GM23338 (cell line): ENCODE results near the gene GCH1. TPM values are rescaled to one million over a fixed set of nuclear protein-coding genes. Genes with fewer than 3 reads are reported as not detected.

Experiments used
- ATAC-seq: fragments of 200-7000 bp; cut with Tn5 transposase; 3 replicates; pipeline ENCODE4 v1.9.1; 2020
- DNase-seq: peaks from one replicate; pipeline ENCODE4 v3.0.0-alpha.2; 2015; ENCODE audit warnings: low spot score
- H2AFZ ChIP-seq: fragments of 200-600 bp; sonication (generic); 2 replicates; pipeline ENCODE4 v1.8.0; 2016; ENCODE audit warnings: antibody characterized with exemption, mild to moderate bottlenecking, moderate library complexity
- H3F3A ChIP-seq: fragments of 200-600 bp; sonication (generic); replicated peaks from 2 replicates; pipeline ENCODE4 v1.8.0; 2017; ENCODE audit warnings: antibody characterized with exemption, mixed run types, low read depth
- H3K27ac ChIP-seq: fragments of 200-600 bp; sonication (generic); 2 replicates; pipeline ENCODE4 v1.6.1; 2016; ENCODE audit warnings: low read depth
- H3K27me3 ChIP-seq: fragments of 200-600 bp; sonication (generic); 2 replicates; pipeline ENCODE4 v1.8.0; 2016; ENCODE audit warnings: mild to moderate bottlenecking, mixed run types, moderate library complexity; ENCODE audit not compliant: insufficient read depth
- H3K36me3 ChIP-seq: fragments of 200-600 bp; sonication (generic); 2 replicates; pipeline ENCODE4 v1.8.0; 2016; ENCODE audit warnings: mild to moderate bottlenecking; ENCODE audit not compliant: insufficient read depth
- H3K4me1 ChIP-seq: fragments of 200-600 bp; sonication (generic); 2 replicates; pipeline ENCODE4 v1.8.0; 2016; ENCODE audit warnings: mild to moderate bottlenecking, moderate library complexity; ENCODE audit not compliant: insufficient read depth
- H3K4me2 ChIP-seq: fragments of 200-600 bp; sonication (generic); 2 replicates; pipeline ENCODE4 v1.7.1; 2017; ENCODE audit warnings: mixed run types
- H3K4me3 ChIP-seq: fragments of 200-600 bp; sonication (generic); 2 replicates; pipeline ENCODE4 v1.6.1; 2016; ENCODE audit warnings: mixed run types
- H3K79me2 ChIP-seq: fragments of 200-600 bp; sonication (generic); replicated peaks from 2 replicates; pipeline ENCODE4 v1.8.0; 2017; ENCODE audit warnings: mild to moderate bottlenecking; ENCODE audit not compliant: insufficient read depth
- H3K9me2 ChIP-seq: fragments of 200-600 bp; sonication (generic); 2 replicates; pipeline ENCODE4 v1.8.0; 2017; ENCODE audit not compliant: insufficient read depth
- H4K20me1 ChIP-seq: fragments of 200-600 bp; sonication (generic); replicated peaks from 2 replicates; pipeline ENCODE4 v1.8.0; 2017; ENCODE audit warnings: mild to moderate bottlenecking; ENCODE audit not compliant: insufficient read depth
- H3K27ac Mint-ChIP-seq: 2 replicates; pipeline ENCODE4 v1.8.0; 2020; ENCODE audit warnings: inconsistent platforms, mild to moderate bottlenecking, moderate library complexity, mixed read lengths
- H3K27me3 Mint-ChIP-seq: 3 replicates; pipeline ENCODE4 v1.8.0; 2022; ENCODE audit warnings: low read depth, mild to moderate bottlenecking, moderate library complexity, mixed read lengths, inconsistent platforms; ENCODE audit not compliant: insufficient read depth, poor library complexity
- H3K36me3 Mint-ChIP-seq: 3 replicates; pipeline ENCODE4 v1.8.0; 2021; ENCODE audit warnings: low read depth, mild to moderate bottlenecking, inconsistent platforms, moderate library complexity, mixed read lengths
- H3K4me1 Mint-ChIP-seq: 3 replicates; pipeline ENCODE4 v1.8.0; 2020; ENCODE audit warnings: mild to moderate bottlenecking, inconsistent platforms, mixed read lengths
- H3K4me3 Mint-ChIP-seq: 3 replicates; pipeline ENCODE4 v1.8.0; 2021; ENCODE audit warnings: moderate library complexity, mild to moderate bottlenecking, inconsistent platforms, mixed read lengths
- H3K9me3 Mint-ChIP-seq: 3 replicates; pipeline ENCODE4 v1.8.0; 2020; ENCODE audit warnings: moderate library complexity, mild to moderate bottlenecking, inconsistent platforms, mixed read lengths
- EZH2phosphoT487 ChIP-seq: fragments of 200-600 bp; sonication (generic); IDR thresholded peaks from one replicate; pipeline ENCODE4 v1.8.1; 2018; ENCODE audit warnings: antibody characterized with exemption; ENCODE audit not compliant: unreplicated experiment
- JUNB ChIP-seq: IDR thresholded peaks from one replicate; pipeline ENCODE4 v1.6.1; 2016; ENCODE audit warnings: antibody characterized with exemption; ENCODE audit not compliant: unreplicated experiment
- NANOG ChIP-seq: IDR thresholded peaks from 2 replicates; pipeline ENCODE4 v1.6.1; 2016; ENCODE audit warnings: antibody characterized with exemption, borderline replicate concordance
- POLR2AphosphoS5 ChIP-seq: IDR thresholded peaks from 2 replicates; pipeline ENCODE4 v1.6.1; 2016; ENCODE audit warnings: antibody characterized with exemption, low read depth
- STAT1 ChIP-seq: IDR thresholded peaks from one replicate; pipeline ENCODE4 v1.6.1; 2016; ENCODE audit warnings: antibody characterized with exemption; ENCODE audit not compliant: unreplicated experiment
- ZNF114 ChIP-seq: fragments of 250-450 bp; sonication (Bioruptor Pico); IDR thresholded peaks from 2 replicates; pipeline ENCODE4 v1.5.0; 2020; ENCODE audit warnings: mild to moderate bottlenecking, moderate library complexity
- ZNF331 ChIP-seq: fragments of 250-450 bp; sonication (Bioruptor Pico); IDR thresholded peaks from 2 replicates; pipeline ENCODE4 v1.5.0; 2020; ENCODE audit warnings: low read depth, mild to moderate bottlenecking, moderate library complexity
- polyA plus RNA-seq: library from polyadenylated mRNA; unstranded; fragments of >200 nt; fragmentation: Nextera tagmentation; extraction: Ambion mirVana; gene quantifications from 2 replicates; pipeline ENCODE4 v1.2.1, GENCODE V29; 2016
- total RNA-seq: library from RNA; depleted of rRNA; stranded (reverse); fragments of >200 nt; shearing (Covaris generic); gene quantifications from 2 replicates; pipeline ENCODE4 v1.2.3, GENCODE V29; 2014
- TF ChIP-seq, protein P1 (sequence below), 2 experiments: fragments of 200-600 bp in 1 of 2; sonication (generic) in 1 of 2; conservative IDR thresholded peaks; 2 replicates each; pipeline versions ENCODE4 v1.5.1 to v1.6.1; 2016 to 2017; ENCODE audit warnings: antibody characterized with exemption in 2 of 2, low read depth in 2 of 2, mild to moderate bottlenecking in 2 of 2, moderate library complexity in 1 of 2
- TF ChIP-seq, protein P2 (sequence below): fragments of 250-450 bp; sonication (Bioruptor Pico); IDR thresholded peaks from 2 replicates; pipeline ENCODE4 v1.5.0; 2020; ENCODE audit warnings: mild to moderate bottlenecking, moderate library complexity

GCH1 gene
- total and polyA plus RNA-seq, 2 experiments from 2014 or later = 8.7 to 15.0 TPM

DNA sequence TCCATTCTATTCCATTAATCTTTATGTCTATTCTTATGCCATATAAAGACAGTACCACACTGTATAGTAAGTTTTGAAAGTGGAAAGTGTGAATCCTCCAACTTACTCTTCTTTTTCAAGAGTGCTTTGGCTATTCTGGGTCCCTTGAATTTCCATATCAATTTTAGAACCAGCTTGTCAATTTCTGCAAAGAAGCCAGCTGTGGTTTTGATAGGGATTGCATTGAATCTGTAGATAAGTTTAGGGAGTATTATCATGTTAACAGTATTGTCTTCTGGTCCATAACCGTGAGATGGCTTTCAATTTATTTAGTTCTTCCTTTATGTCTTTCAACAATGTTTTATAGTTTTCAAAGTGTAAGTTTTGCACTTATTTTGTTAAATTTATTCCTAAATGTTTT, 34.2 kb upstream of the GCH1 start:
- no peak overlapping the region for H3K27ac Mint-ChIP-seq
- Histone ChIP-seq H3K9me2 (no peaks in the 10 kb centered on the region), H3K27ac (no peak overlapping the region), H3K4me3 (no peak overlapping the region), H3K27me3 (no peaks in the 10 kb centered on the region), H3K4me2 (no peak overlapping the region), H3K4me1 (no peaks in the 10 kb centered on the region), H2AFZ (no peak overlapping the region), H3K36me3 (peaks cover 10% of the 10 kb centered on the region; the same call in 1 of the 2 replicates), H4K20me1 (no peaks in the 10 kb centered on the region), H3K79me2 (no peaks in the 10 kb centered on the region), H3F3A (no peaks in the 10 kb centered on the region)
- no peaks in the 10 kb centered on the region for H3K9me3 Mint-ChIP-seq
- peaks cover 13% of the 10 kb centered on the region; the same call in 2 of the 3 replicates for H3K36me3 Mint-ChIP-seq
- no peak overlapping the region for H3K4me3 Mint-ChIP-seq
- no peaks in the 10 kb centered on the region for H3K4me1 Mint-ChIP-seq
- peaks cover 2% of the 10 kb centered on the region for H3K27me3 Mint-ChIP-seq
- TF ChIP-seq STAT1 (no peak), ZNF331 (CRISPR knock-in tag) (no peak), JUNB (no peak), POLR2AphosphoS5 (no peak)
- TF ChIP-seq, protein P1, sequence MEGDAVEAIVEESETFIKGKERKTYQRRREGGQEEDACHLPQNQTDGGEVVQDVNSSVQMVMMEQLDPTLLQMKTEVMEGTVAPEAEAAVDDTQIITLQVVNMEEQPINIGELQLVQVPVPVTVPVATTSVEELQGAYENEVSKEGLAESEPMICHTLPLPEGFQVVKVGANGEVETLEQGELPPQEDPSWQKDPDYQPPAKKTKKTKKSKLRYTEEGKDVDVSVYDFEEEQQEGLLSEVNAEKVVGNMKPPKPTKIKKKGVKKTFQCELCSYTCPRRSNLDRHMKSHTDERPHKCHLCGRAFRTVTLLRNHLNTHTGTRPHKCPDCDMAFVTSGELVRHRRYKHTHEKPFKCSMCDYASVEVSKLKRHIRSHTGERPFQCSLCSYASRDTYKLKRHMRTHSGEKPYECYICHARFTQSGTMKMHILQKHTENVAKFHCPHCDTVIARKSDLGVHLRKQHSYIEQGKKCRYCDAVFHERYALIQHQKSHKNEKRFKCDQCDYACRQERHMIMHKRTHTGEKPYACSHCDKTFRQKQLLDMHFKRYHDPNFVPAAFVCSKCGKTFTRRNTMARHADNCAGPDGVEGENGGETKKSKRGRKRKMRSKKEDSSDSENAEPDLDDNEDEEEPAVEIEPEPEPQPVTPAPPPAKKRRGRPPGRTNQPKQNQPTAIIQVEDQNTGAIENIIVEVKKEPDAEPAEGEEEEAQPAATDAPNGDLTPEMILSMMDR (conservative IDR thresholded peaks at IDR 0.05; ENCODE audit: low read depth in 2 of 2) = no peak
- ATAC-seq (no peak), DNase-seq (no peak)

DNA sequence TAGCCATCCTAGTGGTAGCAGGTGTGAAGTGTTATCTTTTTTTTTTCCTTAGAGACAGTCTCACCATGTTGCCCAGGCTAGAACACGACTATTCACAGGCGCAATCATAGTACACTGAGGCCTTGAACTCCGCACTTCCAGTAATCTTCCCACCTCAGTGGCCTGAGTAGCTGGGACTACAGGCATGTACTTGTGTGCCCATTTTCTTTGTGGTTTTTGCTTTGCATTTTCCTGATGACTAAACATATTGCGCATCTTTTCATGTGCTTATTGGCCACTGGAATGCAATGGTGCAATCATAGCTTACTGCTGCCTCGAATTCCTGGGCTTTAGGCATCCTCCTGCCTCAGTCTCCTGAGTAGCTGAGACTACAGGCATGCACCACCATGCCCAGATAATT, 33.3 kb upstream of the GCH1 start:
- Mint-ChIP-seq H3K36me3 (peaks cover 12% of the 10 kb centered on the region; the same call in 2 of the 3 replicates), H3K4me3 (no peak overlapping the region), H3K27ac (no peak overlapping the region), H3K27me3 (peaks cover 2% of the 10 kb centered on the region), H3K9me3 (no peaks in the 10 kb centered on the region), H3K4me1 (no peaks in the 10 kb centered on the region)
- H3K4me2 ChIP-seq = no peak overlapping the region
- no peaks in the 10 kb centered on the region for H4K20me1 ChIP-seq
- DNase-seq (no peak), ATAC-seq (no peak; the same call in 2 of the 3 replicates)
- no peaks in the 10 kb centered on the region for H3K27me3 ChIP-seq
- H3K36me3 ChIP-seq = peaks cover 10% of the 10 kb centered on the region; the same call in 1 of the 2 replicates
- H3K4me1 ChIP-seq = no peaks in the 10 kb centered on the region
- no peaks in the 10 kb centered on the region for H3K9me2 ChIP-seq
- H3K4me3 ChIP-seq = no peak overlapping the region
- H2AFZ ChIP-seq = no peak overlapping the region
- no peaks in the 10 kb centered on the region for H3K79me2 ChIP-seq
- no peaks in the 10 kb centered on the region for H3F3A ChIP-seq
- H3K27ac ChIP-seq = no peak overlapping the region
- no peak for TF ChIP-seq ZNF114 (CRISPR knock-in tag)
- TF ChIP-seq, protein P1 (conservative IDR thresholded peaks at IDR 0.05; ENCODE audit: low read depth in 2 of 2) = no peak
- TF ChIP-seq NANOG = no peak
- TF ChIP-seq, protein P2, sequence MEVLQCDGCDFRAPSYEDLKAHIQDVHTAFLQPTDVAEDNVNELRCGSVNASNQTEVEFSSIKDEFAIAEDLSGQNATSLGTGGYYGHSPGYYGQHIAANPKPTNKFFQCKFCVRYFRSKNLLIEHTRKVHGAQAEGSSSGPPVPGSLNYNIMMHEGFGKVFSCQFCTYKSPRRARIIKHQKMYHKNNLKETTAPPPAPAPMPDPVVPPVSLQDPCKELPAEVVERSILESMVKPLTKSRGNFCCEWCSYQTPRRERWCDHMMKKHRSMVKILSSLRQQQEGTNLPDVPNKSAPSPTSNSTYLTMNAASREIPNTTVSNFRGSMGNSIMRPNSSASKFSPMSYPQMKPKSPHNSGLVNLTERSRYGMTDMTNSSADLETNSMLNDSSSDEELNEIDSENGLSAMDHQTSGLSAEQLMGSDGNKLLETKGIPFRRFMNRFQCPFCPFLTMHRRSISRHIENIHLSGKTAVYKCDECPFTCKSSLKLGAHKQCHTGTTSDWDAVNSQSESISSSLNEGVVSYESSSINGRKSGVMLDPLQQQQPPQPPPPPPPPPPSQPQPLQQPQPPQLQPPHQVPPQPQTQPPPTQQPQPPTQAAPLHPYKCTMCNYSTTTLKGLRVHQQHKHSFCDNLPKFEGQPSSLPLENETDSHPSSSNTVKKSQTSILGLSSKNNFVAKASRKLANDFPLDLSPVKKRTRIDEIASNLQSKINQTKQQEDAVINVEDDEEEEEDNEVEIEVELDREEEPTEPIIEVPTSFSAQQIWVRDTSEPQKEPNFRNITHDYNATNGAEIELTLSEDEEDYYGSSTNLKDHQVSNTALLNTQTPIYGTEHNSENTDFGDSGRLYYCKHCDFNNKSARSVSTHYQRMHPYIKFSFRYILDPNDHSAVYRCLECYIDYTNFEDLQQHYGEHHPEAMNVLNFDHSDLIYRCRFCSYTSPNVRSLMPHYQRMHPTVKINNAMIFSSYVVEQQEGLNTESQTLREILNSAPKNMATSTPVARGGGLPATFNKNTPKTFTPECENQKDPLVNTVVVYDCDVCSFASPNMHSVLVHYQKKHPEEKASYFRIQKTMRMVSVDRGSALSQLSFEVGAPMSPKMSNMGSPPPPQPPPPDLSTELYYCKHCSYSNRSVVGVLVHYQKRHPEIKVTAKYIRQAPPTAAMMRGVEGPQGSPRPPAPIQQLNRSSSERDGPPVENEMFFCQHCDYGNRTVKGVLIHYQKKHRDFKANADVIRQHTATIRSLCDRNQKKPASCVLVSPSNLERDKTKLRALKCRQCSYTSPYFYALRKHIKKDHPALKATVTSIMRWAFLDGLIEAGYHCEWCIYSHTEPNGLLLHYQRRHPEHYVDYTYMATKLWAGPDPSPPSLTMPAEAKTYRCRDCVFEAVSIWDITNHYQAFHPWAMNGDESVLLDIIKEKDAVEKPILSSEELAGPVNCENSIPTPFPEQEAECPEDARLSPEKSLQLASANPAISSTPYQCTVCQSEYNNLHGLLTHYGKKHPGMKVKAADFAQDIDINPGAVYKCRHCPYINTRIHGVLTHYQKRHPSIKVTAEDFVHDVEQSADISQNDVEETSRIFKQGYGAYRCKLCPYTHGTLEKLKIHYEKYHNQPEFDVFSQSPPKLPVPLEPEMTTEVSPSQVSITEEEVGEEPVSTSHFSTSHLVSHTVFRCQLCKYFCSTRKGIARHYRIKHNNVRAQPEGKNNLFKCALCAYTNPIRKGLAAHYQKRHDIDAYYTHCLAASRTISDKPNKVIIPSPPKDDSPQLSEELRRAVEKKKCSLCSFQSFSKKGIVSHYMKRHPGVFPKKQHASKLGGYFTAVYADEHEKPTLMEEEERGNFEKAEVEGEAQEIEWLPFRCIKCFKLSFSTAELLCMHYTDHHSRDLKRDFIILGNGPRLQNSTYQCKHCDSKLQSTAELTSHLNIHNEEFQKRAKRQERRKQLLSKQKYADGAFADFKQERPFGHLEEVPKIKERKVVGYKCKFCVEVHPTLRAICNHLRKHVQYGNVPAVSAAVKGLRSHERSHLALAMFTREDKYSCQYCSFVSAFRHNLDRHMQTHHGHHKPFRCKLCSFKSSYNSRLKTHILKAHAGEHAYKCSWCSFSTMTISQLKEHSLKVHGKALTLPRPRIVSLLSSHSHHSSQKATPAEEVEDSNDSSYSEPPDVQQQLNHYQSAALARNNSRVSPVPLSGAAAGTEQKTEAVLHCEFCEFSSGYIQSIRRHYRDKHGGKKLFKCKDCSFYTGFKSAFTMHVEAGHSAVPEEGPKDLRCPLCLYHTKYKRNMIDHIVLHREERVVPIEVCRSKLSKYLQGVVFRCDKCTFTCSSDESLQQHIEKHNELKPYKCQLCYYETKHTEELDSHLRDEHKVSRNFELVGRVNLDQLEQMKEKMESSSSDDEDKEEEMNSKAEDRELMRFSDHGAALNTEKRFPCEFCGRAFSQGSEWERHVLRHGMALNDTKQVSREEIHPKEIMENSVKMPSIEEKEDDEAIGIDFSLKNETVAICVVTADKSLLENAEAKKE (CRISPR knock-in tag) = no peak
- TF ChIP-seq EZH2phosphoT487 = no peak
